HG03175 (cell line): ENCODE data around the gene IZUMO3.
"Not testable (repeated sequence)": the region's sequence is repeated elsewhere in the genome, so short reads cannot be mapped to it uniquely, and the experiment has no call there.

ENCODE experiments used
- ATAC-seq: cut with Tn5 transposase; IDR thresholded peaks from one replicate; pipeline ENCODE4 v1.9.1; 2021; ENCODE audit warnings: mild to moderate bottlenecking, moderate library complexity; ENCODE audit not compliant: unreplicated experiment

Gene IZUMO3, protein sequence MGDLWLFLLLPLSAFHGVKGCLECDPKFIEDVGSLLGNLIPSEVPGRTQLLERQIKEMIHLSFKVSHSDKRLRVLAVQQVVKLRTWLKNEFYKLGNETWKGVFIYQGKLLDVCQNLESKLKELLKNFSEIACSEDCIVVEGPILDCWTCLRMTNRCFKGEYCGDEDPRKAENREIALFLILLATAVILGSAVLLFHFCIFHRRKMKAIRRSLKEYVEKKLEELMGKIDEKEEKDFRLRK

DNA sequence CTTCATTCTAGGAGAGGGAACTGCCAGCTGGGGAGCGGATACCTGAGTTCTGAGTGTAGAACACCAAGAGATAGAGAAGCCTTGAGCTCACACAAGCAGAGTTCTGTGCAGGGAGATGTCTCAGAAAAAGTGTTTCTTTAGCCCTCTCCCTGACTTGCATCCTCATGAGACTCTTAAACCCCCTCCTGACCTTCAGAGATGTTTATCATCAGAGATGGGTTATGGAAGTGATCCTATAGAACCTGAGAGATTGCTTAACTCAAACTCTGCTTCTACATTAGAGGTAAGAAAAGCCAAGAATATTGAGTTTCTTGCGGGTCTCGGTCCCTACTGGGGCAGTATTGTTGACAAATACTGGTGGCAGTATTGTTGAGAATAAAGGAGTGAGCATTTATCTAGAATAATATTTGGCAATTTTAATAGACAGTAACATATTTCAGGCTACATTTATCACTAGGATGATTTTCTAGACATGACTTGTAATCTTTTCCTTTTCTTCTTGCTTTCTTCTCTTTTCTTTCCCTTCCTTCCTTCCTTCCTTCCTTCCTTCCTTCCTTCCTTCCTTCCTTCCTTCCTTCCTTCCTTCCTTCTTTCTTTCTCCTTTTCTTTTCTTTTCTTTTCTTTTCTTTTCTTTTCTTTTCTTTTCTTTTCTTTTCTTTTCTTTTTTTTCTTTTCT, at the start of gene IZUMO3:
TSS of gene IZUMO3 (minus strand) at position 51 of the 676 bp plus-strand sequence. CDS start 248 bp downstream, outside the sequence.
- ATAC-seq, result no peak

DNA sequence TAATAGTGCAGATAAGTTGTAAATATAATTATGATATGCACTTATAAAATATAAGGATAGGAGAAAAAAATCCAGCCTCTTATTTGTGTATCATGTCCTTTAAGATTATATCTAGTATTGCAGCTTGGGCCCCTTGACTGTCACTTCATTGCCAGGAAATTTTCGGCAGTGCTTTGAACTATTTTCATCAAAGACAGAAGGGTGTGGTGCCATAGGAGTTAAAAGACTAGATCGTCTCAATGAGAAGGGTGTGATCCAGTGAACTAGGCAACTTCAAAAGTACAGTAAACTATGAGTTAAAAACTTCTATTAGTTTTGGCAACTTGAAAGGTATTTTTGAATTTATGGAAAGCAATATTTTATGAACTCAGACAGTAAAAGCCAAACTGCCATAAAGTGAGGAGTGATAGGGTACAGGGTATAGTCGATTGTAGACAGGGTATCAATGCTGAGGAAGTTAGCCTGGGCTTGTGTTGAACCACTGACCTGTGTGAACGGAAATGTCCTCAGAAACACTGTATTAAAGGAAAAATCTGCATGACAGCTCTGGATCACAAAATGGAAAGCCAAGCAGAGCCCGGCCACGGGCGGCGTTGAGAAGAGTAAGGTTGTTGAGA, 48.6 kb upstream of the IZUMO3 start:
- no peak for ATAC-seq

DNA sequence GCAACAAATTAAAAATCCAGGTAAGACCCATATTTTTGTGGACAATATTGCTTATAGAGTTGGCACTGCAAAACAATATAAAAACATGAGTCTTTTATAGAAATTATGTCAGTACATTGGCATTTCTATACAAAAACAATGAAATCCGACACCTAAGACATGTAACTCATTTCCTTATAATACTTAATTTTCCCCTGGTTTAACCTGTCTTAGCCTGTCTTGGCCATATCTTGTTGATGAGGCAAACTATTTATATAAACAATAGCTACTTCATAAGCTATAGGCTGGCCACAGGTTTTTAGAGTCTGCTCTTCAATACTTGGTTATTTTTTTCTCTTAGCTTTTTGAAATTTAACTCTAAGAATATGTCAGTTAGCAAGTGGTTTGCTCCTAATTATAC, 44.7 kb upstream of the IZUMO3 start:
- no peak for ATAC-seq

DNA sequence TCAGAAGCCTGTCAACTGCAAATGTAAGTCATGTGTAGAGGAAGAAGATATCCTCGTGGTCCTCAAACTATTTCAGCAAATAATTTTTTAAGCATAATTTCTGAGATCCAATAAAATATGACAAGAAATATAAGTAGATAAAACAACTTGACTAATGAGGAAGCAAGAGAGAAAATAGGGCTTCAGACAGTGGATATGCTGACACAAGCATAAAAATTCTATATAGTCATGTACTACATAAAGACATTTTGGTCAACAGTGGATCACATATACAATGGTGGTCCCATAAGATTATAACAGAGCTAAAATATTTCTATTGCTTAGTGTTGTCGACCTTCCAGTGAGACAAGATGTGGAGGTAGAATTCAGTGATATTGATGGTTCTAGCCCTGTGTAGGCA, 42.2 kb upstream of the IZUMO3 start:
- ATAC-seq, result no peak

DNA sequence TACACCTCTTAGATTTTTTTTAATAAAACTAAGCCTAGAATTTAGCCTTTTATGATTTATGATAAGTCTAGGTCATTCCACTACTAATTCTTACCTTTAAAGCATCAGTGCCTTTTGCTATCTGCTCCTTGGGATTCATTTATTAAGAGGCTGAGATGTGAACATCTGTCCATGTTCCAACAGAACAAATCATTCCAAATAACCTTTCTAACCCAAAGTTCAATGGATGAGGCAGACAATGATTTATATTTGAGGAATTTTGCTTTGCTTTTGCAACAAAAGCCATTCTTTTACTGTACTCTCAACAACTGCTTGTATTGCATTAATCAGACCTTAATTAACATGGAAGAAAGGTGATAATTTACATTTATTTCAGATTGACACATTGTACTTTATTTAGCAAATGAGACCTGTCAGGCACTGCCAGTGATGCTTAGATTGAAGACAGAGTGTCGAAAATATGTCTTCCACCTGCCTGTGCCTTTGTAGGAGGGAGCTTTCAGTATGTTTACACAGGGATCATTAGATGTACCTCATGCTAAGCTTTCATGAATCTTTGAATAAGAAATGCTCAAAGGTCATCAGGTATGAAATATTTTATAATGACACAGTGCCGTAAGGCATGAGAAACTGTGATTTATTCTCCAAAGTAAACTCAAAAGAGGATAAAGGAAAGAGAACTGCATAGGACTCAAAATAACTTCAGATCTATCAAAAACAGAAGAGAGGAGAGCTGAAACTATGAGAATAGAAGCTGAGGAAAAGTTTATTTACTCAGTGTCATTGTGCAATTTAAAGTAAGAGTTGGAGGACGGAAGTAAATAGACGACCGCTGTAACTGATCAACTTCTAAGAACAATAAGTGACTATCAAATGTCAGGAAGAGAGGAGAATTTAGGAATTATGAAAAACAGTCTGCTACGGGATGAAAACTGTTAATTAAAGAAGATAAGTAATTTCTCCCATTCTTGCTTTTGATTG, 36.7 kb upstream of the IZUMO3 start:
- ATAC-seq, result no peak

DNA sequence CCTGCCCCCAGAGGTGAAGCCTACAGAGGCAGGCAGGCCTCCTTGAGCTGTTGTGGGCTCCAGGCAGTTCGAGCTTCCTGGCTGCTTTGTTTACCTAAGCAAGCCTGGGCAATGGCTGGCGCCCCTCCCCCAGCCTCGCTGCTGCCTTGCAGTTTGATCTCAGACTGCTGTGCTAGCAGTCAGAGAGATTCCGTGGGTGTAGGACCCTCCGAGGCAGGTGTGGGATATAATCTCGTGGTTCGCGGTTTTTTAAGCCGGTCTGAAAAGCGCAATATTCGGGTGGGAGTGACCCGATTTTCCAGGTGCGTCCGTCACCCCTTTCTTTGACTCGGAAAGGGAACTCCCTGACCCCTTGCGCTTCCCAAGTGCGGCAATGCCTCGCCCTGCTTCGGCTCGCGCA, 34.3 kb upstream of the IZUMO3 start:
- not testable (repeated sequence) for ATAC-seq

DNA sequence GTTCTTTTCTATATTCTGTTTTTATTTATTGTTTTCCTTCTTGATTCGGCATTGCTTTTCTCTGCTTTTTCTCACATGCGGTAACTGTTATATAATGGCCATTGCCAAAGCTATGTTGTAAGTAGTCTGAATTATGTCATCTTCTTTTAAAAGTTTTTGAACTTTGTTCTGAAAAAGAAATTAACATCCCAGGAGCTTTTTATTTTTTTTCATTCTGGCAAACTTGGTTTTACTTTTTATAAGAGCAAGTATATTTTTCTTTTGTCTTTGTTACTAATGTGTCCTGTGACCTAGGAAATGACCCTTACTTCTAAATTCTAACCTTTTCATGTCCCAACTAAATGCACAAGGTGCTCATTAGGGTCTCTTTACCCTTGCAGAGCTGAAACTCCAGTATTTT, 26.7 kb upstream of the IZUMO3 start:
- ATAC-seq, result no peak

DNA sequence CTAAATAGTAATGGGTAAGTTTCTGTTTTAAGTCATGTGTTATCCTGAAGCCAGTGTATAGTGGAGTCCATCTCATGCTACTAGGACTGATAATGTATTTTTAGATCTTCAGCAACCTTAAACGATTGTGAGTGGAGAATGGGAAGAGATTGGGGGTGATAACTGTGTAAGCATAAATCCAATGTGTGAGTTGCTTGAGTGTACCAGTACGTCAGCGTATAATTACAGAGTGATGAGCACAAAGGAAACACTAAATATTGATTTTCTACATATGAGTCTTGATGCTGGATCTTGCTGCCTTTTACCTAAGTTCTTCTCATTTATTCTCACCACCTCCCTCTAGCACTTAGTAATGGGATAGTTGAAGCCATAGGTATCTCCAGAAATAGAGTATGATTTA, 16.3 kb upstream of the IZUMO3 start:
- ATAC-seq, result no peak

DNA sequence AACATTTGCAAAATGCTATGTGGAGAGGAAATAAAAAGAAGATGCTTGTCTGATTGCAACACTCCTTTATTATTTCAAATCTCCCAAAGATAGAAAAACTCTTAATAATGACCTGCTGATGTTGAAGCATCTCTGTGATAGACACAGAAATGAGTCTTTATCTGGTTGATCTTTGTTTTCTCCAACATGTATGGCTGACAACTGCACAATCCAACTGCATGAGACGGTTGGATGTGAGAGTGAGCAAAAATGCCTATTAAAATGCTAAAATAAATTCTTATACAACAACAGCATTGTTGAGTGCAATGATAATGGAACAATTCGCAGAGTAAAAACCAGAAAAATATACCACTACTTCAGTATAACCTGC, 7.5 kb upstream of the IZUMO3 start:
- ATAC-seq, result no peak

DNA sequence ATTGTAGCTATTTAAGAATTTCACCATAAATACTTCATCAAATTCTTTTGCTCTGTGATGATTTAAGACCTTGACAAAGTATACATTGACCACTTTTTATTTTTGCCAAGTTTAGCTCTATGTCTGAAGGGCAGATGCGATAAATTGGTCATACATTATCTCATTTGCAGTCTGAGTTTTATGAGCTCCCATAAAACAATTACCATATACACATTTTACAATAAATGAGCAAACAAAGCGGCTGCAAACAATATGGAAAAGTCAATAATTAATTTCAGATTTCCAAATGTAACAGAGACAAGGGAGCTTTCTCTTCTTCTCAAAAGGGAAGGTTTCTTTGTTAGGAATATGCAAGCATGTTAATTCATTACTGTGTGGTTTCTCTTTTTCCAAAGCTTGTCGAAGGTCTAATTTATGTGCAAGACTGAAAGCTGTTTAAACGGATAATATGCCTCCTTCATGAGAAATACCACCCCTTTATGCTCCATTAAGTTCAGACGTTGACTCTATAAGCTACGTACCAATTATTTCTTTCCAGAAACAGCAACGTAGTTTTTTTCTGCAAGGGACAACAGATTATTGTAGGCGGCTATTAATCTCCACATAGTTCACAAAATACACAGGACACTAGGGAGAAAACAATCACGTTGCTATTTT, 7.0 kb upstream of the IZUMO3 start:
- ATAC-seq, result no peak

DNA sequence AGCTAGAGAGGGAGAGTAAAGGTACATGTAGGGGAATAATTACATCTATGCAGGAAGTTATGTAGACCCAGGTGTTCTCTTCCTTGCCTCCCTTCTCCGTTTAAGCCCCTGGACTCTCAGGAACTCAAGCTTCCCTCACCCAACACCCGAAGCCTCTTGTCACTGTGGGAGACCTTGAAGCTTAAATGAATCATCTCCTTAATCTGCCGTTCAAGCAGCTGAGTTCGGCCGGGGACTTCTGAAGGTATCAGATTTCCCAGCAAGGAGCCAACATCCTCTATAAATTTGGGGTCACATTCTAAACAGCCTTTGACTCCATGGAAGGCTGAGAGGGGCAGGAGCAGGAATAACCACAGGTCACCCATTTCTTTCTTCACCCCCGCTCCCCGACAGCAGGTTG, 412 bp downstream of the IZUMO3 start:
- ATAC-seq, result no peak

DNA sequence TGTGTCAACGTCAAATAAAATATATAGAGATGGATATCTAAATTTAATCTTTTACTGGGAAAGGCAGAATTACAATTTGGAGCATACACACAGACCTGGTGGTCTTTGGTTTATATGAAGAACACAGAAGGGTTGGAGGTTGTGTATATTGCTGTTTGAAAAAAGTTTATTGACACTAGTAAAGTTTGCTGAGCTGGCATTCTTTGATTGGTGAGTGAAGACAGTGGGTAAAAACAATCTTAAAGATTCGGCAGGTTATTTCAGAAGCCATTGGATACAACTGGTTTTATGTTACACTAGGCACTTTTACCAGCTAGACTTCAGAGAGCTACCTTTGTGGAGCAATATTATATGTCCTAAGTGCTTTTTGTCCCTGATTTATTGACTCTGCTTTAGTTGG, 27.2 kb downstream of the IZUMO3 start:
- no peak for ATAC-seq

DNA sequence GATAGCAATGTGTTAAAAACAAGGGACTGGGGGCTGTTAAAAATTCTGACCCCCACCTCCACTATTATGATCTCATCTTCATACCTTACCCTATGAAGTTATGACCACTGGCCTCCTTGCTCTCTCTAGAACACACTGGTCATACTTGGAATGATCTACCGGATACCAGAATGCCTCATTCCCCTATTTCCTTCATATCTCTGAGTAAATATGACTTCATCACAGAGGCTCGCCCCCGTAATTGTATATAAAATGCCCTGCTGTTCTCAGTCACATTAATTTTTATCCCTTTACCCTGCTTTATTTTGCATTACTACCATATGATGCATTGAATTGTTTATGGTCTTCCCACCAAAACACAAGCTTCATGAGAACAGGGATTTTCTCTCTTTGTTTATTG, 29.2 kb downstream of the IZUMO3 start:
- no peak for ATAC-seq

DNA sequence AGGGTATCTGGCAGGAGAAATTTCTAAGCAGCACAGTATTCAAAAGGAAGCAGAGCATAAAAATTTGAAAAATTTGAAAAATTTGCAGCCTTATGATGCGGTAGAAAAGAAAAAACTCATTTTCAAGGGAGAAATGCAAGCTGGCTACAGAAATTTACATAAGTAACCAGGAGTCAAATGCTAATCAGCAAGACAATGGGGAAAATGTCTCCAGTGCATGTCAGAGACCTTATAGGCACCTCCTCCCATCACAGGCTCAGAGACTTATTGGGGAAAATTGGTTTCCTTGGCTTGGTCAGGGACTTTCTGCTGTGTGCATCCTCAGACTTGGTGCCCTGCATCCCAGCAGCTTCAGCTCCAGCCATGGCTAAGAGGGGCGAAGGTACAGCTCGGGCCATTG, 35.8 kb downstream of the IZUMO3 start:
- no peak for ATAC-seq

DNA sequence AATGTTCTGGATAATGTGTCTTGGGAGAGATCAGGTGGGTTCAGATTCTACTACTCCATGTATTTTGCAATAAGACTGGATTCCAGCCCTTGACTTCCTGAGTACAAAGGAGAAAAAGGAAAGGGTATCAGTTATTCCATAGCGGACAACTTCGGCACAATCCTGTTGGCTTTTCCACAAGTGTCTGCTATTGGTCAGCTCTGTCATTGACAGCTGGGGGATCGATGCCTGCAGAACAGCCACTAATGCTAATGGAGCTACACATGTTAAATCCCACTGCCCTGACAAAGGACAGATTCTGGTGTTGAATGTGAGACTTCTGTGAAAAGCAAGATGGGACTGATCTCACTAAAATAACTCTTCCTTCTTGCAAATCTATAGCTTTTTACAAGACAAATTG, 41.2 kb downstream of the IZUMO3 start:
- no peak for ATAC-seq

DNA sequence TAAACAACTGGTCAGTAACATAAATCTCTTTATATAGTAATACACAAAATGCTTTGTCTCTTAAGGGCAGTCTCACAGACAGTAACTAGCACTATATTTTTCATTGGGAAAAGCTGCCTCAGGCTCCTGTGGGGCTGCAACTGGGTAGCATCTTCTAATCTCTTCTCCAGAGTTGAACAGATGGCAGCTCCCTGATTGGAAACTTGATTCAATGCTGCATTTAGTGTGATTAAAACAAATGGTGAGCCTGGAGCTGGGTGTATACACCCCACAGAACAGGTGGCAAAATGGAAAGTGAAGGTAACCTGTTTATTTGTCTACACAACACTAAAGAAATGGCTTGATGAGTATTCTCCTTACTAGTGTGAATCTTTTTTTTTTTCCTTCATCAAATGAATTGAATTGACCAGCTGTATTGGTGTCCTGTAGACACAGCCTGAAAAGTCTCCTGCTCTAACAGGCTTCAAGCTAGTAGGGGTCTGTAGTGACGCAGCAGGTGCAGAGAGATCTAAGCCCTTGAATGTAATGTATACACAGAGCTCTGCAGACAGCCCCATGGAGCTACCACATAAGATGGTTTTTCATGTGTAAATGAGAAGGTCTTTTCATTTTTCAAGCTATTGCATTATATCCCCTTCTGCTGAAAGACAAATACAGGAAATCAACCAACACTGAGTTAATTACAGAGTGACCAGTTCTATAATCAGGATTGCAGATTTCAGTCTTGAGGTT, 43.3 kb downstream of the IZUMO3 start:
- no peak for ATAC-seq

DNA sequence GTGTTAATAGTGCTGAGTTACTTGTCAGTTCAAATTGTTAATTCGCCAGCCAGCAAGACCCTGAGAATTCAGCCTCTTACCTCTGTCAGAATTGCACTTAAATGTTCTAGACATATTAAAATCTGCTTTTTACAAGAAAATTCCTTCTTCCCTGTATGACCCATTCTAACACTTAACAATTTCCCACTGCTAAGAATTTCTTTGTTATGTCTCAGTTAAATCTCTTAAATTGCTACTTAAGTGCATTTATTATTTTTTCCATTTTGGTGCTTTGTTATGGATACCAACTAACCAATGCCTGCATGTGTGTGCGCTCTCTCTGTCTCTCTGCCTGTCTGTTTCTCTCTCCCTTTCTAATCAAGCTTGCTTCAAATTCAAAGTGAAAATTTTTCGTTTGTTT, 44.9 kb downstream of the IZUMO3 start:
- no peak for ATAC-seq

DNA sequence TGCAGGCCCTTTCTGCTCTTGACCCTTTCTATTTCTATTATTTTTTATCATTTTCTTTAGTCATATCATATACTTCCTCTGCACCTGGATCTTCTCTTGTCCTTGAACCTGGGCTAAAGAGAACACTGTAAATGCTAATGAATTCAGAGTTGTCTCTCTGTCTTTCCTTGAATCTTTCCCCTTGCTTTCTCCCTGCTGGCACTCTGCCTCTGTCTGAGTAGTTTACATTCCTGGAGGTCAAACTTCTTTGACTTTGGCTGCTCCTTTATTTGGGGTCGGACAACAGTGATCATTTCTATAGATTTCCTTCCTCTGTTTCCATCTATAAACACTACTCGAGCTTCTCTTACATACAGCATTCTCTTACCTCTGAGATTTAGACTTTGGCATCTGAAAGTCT, 47.1 kb downstream of the IZUMO3 start:
- ATAC-seq, result no peak

DNA sequence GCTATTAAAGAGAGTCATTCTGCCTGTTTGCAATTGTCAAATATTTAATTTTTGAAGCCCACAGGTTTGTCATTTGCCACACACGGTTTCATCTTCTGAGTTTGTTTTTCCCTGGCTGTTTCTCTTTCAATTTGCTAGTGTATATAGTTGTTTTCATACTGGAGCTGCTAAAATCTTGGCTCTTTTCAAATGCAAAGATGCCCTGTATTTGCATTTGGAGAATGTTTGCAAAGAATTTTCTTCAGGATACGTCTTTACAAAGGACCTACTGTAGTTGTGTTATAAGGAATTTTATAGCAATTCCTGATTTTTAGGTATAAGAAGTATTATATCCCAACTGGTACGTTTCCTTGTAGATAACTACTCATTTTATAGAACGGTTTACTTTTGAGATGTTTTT, 48.0 kb downstream of the IZUMO3 start:
- no peak for ATAC-seq
